ENCODE measurements around the gene FAM83G.
A peak's percentile ranks its signal among the peaks of the same experiment; 100 is the strongest.
"Not testable (repeated sequence)": the region's sequence is repeated elsewhere in the genome, so short reads cannot be mapped to it uniquely, and the experiment has no call there.

Gene FAM83G

GRCh38 chr17:19031729-19032128, 27.2 kb upstream of the FAM83G start:
- H3K4me1 ChIP-seq; H3K9me3 ChIP-seq; H3K4me3 ChIP-seq; H3K27me3 ChIP-seq (ENCODE audit: low read depth); H3K36me3 ChIP-seq (replicated peaks); in situ Hi-C loops (cut with MboI; ENCODE audit: low sequenced_read_pairs): not testable (repeated sequence)
- peak in 1 of 2 experiments; percentile 92 for DNase-seq (ENCODE audit: low spot score in 2 of 2)

- H3K36me3 ChIP-seq (replicated peaks); H3K27me3 ChIP-seq (ENCODE audit: low read depth); in situ Hi-C loops (cut with MboI; ENCODE audit: low sequenced_read_pairs); H3K4me3 ChIP-seq; DNase-seq (ENCODE audit: low spot score in 2 of 2); H3K4me1 ChIP-seq; H3K9me3 ChIP-seq: not testable (repeated sequence)
Observed at GRCh38 chr17:19030771-19031449, 26.3 kb upstream of the FAM83G start.

GRCh38 chr17:19029740-19030139, 25.2 kb upstream of the FAM83G start:
- DNase-seq (ENCODE audit: low spot score in 2 of 2); H3K36me3 ChIP-seq (replicated peaks); H3K4me1 ChIP-seq; H3K4me3 ChIP-seq; in situ Hi-C loops (cut with MboI; ENCODE audit: low sequenced_read_pairs); H3K9me3 ChIP-seq; H3K27me3 ChIP-seq (ENCODE audit: low read depth): not testable (repeated sequence)

GRCh38 chr17:19028671-19029070, 24.1 kb upstream of the FAM83G start:
- H3K4me1 ChIP-seq; H3K9me3 ChIP-seq; in situ Hi-C loops (cut with MboI; ENCODE audit: low sequenced_read_pairs): not testable (repeated sequence)

GRCh38 chr17:19024101-19025078, 19.8 kb upstream of the FAM83G start:
- H3K4me1 ChIP-seq, result no peaks in the 10 kb centered on the region
- H3K36me3 ChIP-seq (replicated peaks), result no peaks in the 10 kb centered on the region
- no peak for DNase-seq (ENCODE audit: low spot score in 2 of 2)
- no peaks in the 10 kb centered on the region for H3K9me3 ChIP-seq
- no peaks in the 10 kb centered on the region for H3K27me3 ChIP-seq (ENCODE audit: low read depth)
- in situ Hi-C loops (cut with MboI; ENCODE audit: low sequenced_read_pairs), result no loop called here
- H3K4me3 ChIP-seq, result no peak overlapping the region

More at GRCh38 chr17:19028671-19029070, 24.1 kb upstream of the FAM83G start:
- not testable (repeated sequence) for H3K36me3 ChIP-seq (replicated peaks); H3K27me3 ChIP-seq (ENCODE audit: low read depth); H3K4me3 ChIP-seq; DNase-seq (ENCODE audit: low spot score in 2 of 2)

GRCh38 chr17:19023209-19023999, 18.8 kb upstream of the FAM83G start:
- Histone ChIP-seq H3K4me1 (no peaks in the 10 kb centered on the region), H3K9me3 (no peaks in the 10 kb centered on the region), H3K36me3 (replicated peaks) (no peaks in the 10 kb centered on the region), H3K27me3 (ENCODE audit: low read depth) (no peaks in the 10 kb centered on the region), H3K4me3 (no peak overlapping the region)
- in situ Hi-C loops (cut with MboI; ENCODE audit: low sequenced_read_pairs), result no loop called here
- DNase-seq (ENCODE audit: low spot score in 2 of 2), result no peak

- DNase-seq (ENCODE audit: low spot score in 2 of 2), result no peak
- Histone ChIP-seq H3K36me3 (replicated peaks) (no peaks in the 10 kb centered on the region), H3K27me3 (ENCODE audit: low read depth) (no peaks in the 10 kb centered on the region), H3K4me1 (no peaks in the 10 kb centered on the region), H3K9me3 (no peaks in the 10 kb centered on the region), H3K4me3 (no peak overlapping the region)
- in situ Hi-C loops (cut with MboI; ENCODE audit: low sequenced_read_pairs), result no loop called here
Observed at GRCh38 chr17:19022747-19023146, 18.2 kb upstream of the FAM83G start.

- in situ Hi-C loops (cut with MboI; ENCODE audit: low sequenced_read_pairs), result no loop called here
- H3K9me3 ChIP-seq, result no peaks in the 10 kb centered on the region
- no peaks in the 10 kb centered on the region for H3K36me3 ChIP-seq (replicated peaks)
- H3K4me1 ChIP-seq, result no peaks in the 10 kb centered on the region
- H3K4me3 ChIP-seq, result no peak overlapping the region
- H3K27me3 ChIP-seq (ENCODE audit: low read depth), result no peaks in the 10 kb centered on the region
- DNase-seq (ENCODE audit: low spot score in 2 of 2), result no peak
Observed at GRCh38 chr17:19022128-19022527, 17.6 kb upstream of the FAM83G start.

- Histone ChIP-seq H3K36me3 (replicated peaks) (no peaks in the 10 kb centered on the region), H3K9me3 (no peaks in the 10 kb centered on the region), H3K4me3 (no peak overlapping the region), H3K4me1 (no peaks in the 10 kb centered on the region), H3K27me3 (ENCODE audit: low read depth) (no peaks in the 10 kb centered on the region)
- DNase-seq (ENCODE audit: low spot score in 2 of 2), result peak in 1 of 2 experiments; percentile 66
- in situ Hi-C loops (cut with MboI; ENCODE audit: low sequenced_read_pairs), result no loop called here
Observed at GRCh38 chr17:19021622-19022083, 17.1 kb upstream of the FAM83G start.

- H3K4me3 ChIP-seq; H3K36me3 ChIP-seq (replicated peaks); in situ Hi-C loops (cut with MboI; ENCODE audit: low sequenced_read_pairs); H3K27me3 ChIP-seq (ENCODE audit: low read depth); DNase-seq (ENCODE audit: low spot score in 2 of 2); H3K4me1 ChIP-seq; H3K9me3 ChIP-seq: not testable (repeated sequence)
Observed at GRCh38 chr17:19021011-19021621, 16.6 kb upstream of the FAM83G start.

GRCh38 chr17:19020016-19020415, 15.5 kb upstream of the FAM83G start:
- in situ Hi-C loops (cut with MboI; ENCODE audit: low sequenced_read_pairs), result no loop called here

GRCh38 chr17:19019041-19019941, 14.7 kb upstream of the FAM83G start:
- H3K4me1 ChIP-seq, result no peaks in the 10 kb centered on the region
- DNase-seq (ENCODE audit: low spot score in 2 of 2), result peak in 1 of 2 experiments; percentile 29
- no peaks in the 10 kb centered on the region for H3K27me3 ChIP-seq (ENCODE audit: low read depth)
- in situ Hi-C loops (cut with MboI; ENCODE audit: low sequenced_read_pairs), result no loop called here
- no peaks in the 10 kb centered on the region for H3K36me3 ChIP-seq (replicated peaks)
- no peaks in the 10 kb centered on the region for H3K9me3 ChIP-seq
- H3K4me3 ChIP-seq, result no peak overlapping the region

More at GRCh38 chr17:19020016-19020415, 15.5 kb upstream of the FAM83G start:
- Histone ChIP-seq H3K4me1 (no peaks in the 10 kb centered on the region), H3K9me3 (no peaks in the 10 kb centered on the region), H3K36me3 (replicated peaks) (no peaks in the 10 kb centered on the region), H3K27me3 (ENCODE audit: low read depth) (no peaks in the 10 kb centered on the region), H3K4me3 (no peak overlapping the region)
- DNase-seq (ENCODE audit: low spot score in 2 of 2), result no peak
